ENCODE results near the gene PRICKLE2. TPM values are rescaled to one million over a fixed set of nuclear protein-coding genes. Genes with fewer than 3 reads are reported as not detected.

Gene PRICKLE2
- total RNA-seq, 1 experiment from 2014 or later, result 3.2 TPM

DNA sequence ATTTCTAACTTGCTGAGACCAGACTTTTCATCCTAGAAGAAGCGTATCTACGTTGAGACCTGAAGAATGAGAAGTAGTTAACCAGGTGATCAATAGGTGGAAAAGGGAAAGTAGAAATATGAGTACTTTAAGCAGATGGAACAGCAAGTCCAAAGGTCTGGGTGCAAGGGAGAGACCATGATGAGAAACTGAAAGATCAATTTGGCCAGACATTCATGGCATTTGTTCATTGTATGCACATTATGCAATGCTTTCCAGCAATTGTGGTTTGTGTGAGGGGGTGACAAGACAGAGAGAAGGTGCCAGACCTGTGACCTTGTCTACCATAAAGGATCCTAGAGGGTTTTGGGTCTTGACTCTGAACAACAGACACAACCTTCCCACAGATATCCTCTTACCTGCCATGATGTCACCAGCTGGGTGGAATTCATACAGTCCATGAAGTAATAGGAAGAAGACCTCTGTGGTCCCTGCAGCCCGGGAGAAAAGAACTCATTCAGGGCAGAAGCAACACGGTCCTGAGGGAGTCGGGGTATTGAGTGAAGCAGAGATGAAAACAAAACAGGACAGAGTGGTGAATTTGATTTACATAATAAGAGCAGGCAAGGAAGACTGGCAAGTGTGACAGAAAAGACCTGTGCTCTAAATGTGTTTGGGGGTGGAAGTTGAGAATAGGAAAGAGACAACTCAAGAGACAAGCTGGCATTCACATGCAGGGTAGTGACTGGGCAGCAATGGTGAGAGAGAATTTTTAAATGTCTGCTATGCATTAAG, 138.6 kb downstream of the PRICKLE2 start:
- no peak for DNase-seq
- Histone ChIP-seq H2BK5ac (ENCODE audit: insufficient read length, low read length) (no peak overlapping the region), H3K14ac (ENCODE audit: insufficient read depth, low read length) (no peak overlapping the region), H4K91ac (ENCODE audit: insufficient read length, low read depth, low read length) (no peak overlapping the region), H3K18ac (ENCODE audit: insufficient read length, low read depth, low read length) (no peak overlapping the region), H4K8ac (replicated peaks; ENCODE audit: insufficient read length, low read depth, low read length) (no peak overlapping the region), H3T11ph (ENCODE audit: low read length) (no peak overlapping the region), H2BK20ac (ENCODE audit: low read depth, low read length, poor library complexity, severe bottlenecking) (no peak overlapping the region), H2BK12ac (ENCODE audit: insufficient read length, low read depth, low read length) (no peak overlapping the region), H2AK5ac (ENCODE audit: insufficient read length, low read length) (no peak overlapping the region), H3K9ac (ENCODE audit: extremely low read depth, insufficient read length, low read length) (no peak overlapping the region), H3K27me3 (ENCODE audit: insufficient read depth, low read length) (no peaks in the 10 kb centered on the region), H3K4me1 (ENCODE audit: insufficient read depth, low read length) (peaks cover 15% of the 10 kb centered on the region), H2BK120ac (ENCODE audit: low read depth, low read length, poor library complexity, severe bottlenecking) (no peak overlapping the region), H3K79me2 (ENCODE audit: insufficient read depth, low read length) (no peaks in the 10 kb centered on the region), H3K4me2 (ENCODE audit: insufficient read depth, insufficient read length, low read length) (no peak overlapping the region), H3K27ac (ENCODE audit: insufficient read length, low read depth, low read length) (no peak overlapping the region), H3K23ac (ENCODE audit: insufficient read length, low read depth, low read length) (no peak overlapping the region), H2BK15ac (ENCODE audit: low read depth, low read length) (no peak overlapping the region), H3K9me3 (ENCODE audit: control insufficient read depth, low read depth, low read length) (no peaks in the 10 kb centered on the region), H4K5ac (ENCODE audit: insufficient read length, low read depth, low read length) (no peak overlapping the region), H3K4ac (ENCODE audit: low read depth, low read length) (no peak overlapping the region), H2AFZ (ENCODE audit: low read length) (no peak overlapping the region), H4K20me1 (ENCODE audit: control insufficient read depth, insufficient read depth, insufficient read length) (no peaks in the 10 kb centered on the region), H3K79me1 (ENCODE audit: insufficient read depth, low read depth, low read length, poor library complexity, severe bottlenecking) (no peaks in the 10 kb centered on the region), H3K56ac (ENCODE audit: insufficient read length, low read depth, low read length) (no peak overlapping the region), H3K23me2 (ENCODE audit: insufficient read length, low read depth, low read length, poor library complexity, severe bottlenecking) (no peaks in the 10 kb centered on the region)
- Mint-ChIP-seq H3K4me3 (no peak overlapping the region), H3K27ac (peak overlapping the region in 1 of 3 experiments; percentile 12; a peak in 3 of 7 replicates), H3K9me3 (no peaks in the 10 kb centered on the region), H3K4me1 (peaks cover 47 to 49% of the 10 kb centered on the region in 2 experiments), H3K27me3 (ENCODE audit: low read depth) (no peaks in the 10 kb centered on the region; the same call in 1 of the 2 replicates), H3K36me3 (ENCODE audit: insufficient read depth in 1 of 3, low read depth in 3 of 3) (peaks cover 0 to 4% (median 0%) of the 10 kb centered on the region in 3 experiments; a peak in 1 of 7 replicates)
- no peak for TF ChIP-seq CTCF (conservative IDR thresholded peaks at IDR 0.05)
- WGBS (ENCODE audit: extremely low coverage, insufficient read length, low lambda C conversion rate), result no CpG with 5 or more reads among the region's 5 CpGs
